Left ventricle myocardium inferior (tissue), 1 donor: ENCODE measurements around the gene RALGPS1. TPM values are rescaled to one million over a fixed set of nuclear protein-coding genes. Genes with fewer than 3 reads are reported as not detected.

ENCODE experiments used
- DNase-seq: peaks from one replicate; pipeline ENCODE4 v3.0.0-alpha.2; 2020
- H3K27ac ChIP-seq: fragments of 200-600 bp; replicated peaks from 2 replicates; pipeline ENCODE4 v1.8.0; 2021
- H3K27me3 ChIP-seq: fragments of 200-600 bp; 2 replicates; pipeline ENCODE4 v1.8.0; 2021; ENCODE audit warnings: low read depth
- H3K36me3 ChIP-seq: fragments of 200-600 bp; 2 replicates; pipeline ENCODE4 v1.8.0; 2021
- H3K4me1 ChIP-seq: fragments of 200-600 bp; 2 replicates; pipeline ENCODE4 v1.8.0; 2021
- H3K4me3 ChIP-seq: fragments of 200-600 bp; 2 replicates; pipeline ENCODE4 v1.8.0; 2021; ENCODE audit warnings: mild to moderate bottlenecking, moderate library complexity
- H3K9me3 ChIP-seq: fragments of 200-600 bp; replicated peaks from 2 replicates; pipeline ENCODE4 v1.8.0; 2021
- intact Hi-C: fragments of 100-400 bp; cut with micrococcal nuclease; formaldehyde crosslinking; loops from one replicate; pipeline ENCODE4 v1.11.0; 2022
- total RNA-seq: library from RNA; stranded (reverse); fragmentation: NEBNext Ultra II Directional; extraction: Animal tissue kit (Norgen Biotek cat#: 25700); gene quantifications from one replicate; pipeline ENCODE4 v1.2.1, GENCODE V29; 2021
- TF ChIP-seq, protein P1 (sequence below): fragments of 200-600 bp; IDR thresholded peaks from 2 replicates; pipeline ENCODE4 v1.8.0; 2021; ENCODE audit warnings: antibody characterized with exemption, mild to moderate bottlenecking, borderline replicate concordance
- donor health status: DM: no; HTN: yes; CAD: no; lungs with severe emphysema.

Gene RALGPS1
- total RNA-seq, 1 donor from 2014 or later, result 18.9 TPM

DNA sequence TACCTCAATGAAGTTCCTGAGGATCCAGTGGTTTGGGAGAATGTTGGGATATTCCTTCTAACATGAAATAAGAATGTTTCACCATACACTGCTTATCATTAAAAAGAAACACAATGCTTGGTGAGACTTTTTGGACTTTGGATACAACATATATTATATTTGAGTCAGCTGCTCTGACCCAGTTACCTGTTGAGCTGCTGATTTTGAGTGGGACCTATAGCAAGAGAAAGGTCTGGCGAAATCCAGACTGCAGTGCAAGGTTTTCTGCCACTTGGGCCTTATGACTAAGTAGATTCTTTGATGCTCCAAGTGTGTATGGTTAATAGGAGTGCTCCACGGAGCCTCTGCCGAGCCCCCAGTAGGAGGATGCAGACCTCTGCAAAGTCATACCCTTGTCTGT lies 10.0 kb upstream of the RALGPS1 start:
- no peak overlapping the region for H3K4me3 ChIP-seq
- no peak overlapping the region for H3K27ac ChIP-seq
- TF ChIP-seq, protein P1, sequence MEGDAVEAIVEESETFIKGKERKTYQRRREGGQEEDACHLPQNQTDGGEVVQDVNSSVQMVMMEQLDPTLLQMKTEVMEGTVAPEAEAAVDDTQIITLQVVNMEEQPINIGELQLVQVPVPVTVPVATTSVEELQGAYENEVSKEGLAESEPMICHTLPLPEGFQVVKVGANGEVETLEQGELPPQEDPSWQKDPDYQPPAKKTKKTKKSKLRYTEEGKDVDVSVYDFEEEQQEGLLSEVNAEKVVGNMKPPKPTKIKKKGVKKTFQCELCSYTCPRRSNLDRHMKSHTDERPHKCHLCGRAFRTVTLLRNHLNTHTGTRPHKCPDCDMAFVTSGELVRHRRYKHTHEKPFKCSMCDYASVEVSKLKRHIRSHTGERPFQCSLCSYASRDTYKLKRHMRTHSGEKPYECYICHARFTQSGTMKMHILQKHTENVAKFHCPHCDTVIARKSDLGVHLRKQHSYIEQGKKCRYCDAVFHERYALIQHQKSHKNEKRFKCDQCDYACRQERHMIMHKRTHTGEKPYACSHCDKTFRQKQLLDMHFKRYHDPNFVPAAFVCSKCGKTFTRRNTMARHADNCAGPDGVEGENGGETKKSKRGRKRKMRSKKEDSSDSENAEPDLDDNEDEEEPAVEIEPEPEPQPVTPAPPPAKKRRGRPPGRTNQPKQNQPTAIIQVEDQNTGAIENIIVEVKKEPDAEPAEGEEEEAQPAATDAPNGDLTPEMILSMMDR, result no peak
- DNase-seq, result no peak
- H3K27me3 ChIP-seq, result peaks cover 46% of the 10 kb centered on the region
- intact Hi-C loops, result no loop called here
- H3K36me3 ChIP-seq, result no peaks in the 10 kb centered on the region
- no peaks in the 10 kb centered on the region for H3K4me1 ChIP-seq
- peaks cover 15% of the 10 kb centered on the region for H3K9me3 ChIP-seq

DNA sequence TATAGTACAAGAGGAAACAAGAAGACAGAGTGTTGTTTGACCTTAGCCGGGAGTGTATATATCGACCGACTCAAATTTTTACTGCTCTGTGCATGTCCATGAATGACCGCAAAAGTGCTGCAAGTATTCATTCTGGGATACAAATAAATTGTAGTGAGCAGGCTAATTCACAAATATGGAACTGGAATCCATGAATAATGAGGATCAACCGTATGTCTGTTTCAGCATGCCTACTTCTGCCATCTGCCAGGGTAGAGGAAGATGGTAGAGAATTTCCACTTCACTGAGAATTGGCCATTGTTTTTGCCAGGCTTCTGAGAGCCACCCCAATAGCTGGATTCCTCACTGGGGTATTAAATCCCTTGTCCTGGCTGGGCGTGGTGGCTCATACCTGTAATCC lies 8.5 kb upstream of the RALGPS1 start:
- DNase-seq, result no peak
- Histone ChIP-seq H3K36me3 (no peaks in the 10 kb centered on the region), H3K4me1 (no peaks in the 10 kb centered on the region), H3K4me3 (no peak overlapping the region), H3K27me3 (peaks cover 46% of the 10 kb centered on the region), H3K27ac (no peak overlapping the region), H3K9me3 (peaks cover 10% of the 10 kb centered on the region)
- intact Hi-C loops, result no loop called here
- TF ChIP-seq, protein P1, result no peak

DNA sequence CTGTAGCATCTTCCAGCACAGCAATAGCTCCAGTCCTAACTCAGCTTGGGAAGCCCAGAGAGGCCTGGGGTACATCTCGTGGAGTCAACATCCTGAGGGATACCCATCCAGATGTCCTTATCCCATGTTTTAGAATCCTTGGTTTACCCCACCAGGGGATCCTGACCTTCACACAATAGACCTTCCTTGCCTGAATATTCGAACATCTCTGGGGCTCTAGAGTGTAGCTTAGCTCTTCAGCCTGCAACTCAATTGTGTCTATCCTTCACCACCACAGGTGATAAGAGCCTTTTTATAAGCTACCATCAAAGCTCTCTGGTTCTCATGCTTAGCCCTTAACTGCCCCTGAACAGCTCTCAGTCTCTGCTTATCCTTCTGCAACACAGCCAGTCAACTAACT lies 7.5 kb upstream of the RALGPS1 start:
- TF ChIP-seq, protein P1, result no peak
- H3K4me3 ChIP-seq, result no peak overlapping the region
- H3K27ac ChIP-seq, result no peak overlapping the region
- H3K9me3 ChIP-seq, result peaks cover under 1% of the 10 kb centered on the region
- intact Hi-C loops, result no loop called here
- no peak for DNase-seq
- H3K4me1 ChIP-seq, result no peaks in the 10 kb centered on the region
- peaks cover 46% of the 10 kb centered on the region for H3K27me3 ChIP-seq
- no peaks in the 10 kb centered on the region for H3K36me3 ChIP-seq

DNA sequence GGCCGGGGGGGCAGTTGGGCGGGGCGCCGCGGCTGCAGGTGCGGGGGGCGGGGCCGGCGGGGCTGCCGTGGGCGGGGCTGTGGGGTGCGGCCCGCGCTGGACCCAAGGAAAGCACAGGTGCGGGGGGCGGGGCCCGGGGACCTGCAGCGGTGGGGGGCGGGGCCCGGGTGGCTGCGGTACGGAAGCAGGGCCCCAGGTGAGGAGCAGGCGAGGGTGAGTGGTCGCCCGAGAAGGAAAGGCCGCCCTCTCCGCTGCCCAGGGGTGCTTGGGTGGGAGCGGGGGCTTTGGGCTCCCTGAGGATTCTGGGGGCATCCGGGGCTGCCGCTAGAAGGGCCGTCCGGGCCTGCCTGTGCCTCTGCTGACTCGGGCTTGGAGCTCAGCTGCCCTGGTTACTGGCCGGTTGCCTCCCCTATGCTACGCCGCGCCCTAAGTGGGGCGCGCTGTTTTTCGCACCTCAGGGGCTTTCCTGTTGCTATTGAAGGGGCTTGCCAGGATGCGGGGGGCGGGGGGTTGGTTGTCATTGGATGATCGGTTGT lies 767 bp downstream of the RALGPS1 start:
- TF ChIP-seq, protein P1, result no peak
- intact Hi-C loops, result no loop called here
- H3K4me1 ChIP-seq, result peaks cover 12% of the 10 kb centered on the region
- peak; percentile 22 for DNase-seq
- no peak overlapping the region for H3K27ac ChIP-seq
- H3K4me3 ChIP-seq, result peak overlapping the region; percentile 68
- H3K27me3 ChIP-seq, result no peaks in the 10 kb centered on the region
- H3K36me3 ChIP-seq, result no peaks in the 10 kb centered on the region
- no peaks in the 10 kb centered on the region for H3K9me3 ChIP-seq

DNA sequence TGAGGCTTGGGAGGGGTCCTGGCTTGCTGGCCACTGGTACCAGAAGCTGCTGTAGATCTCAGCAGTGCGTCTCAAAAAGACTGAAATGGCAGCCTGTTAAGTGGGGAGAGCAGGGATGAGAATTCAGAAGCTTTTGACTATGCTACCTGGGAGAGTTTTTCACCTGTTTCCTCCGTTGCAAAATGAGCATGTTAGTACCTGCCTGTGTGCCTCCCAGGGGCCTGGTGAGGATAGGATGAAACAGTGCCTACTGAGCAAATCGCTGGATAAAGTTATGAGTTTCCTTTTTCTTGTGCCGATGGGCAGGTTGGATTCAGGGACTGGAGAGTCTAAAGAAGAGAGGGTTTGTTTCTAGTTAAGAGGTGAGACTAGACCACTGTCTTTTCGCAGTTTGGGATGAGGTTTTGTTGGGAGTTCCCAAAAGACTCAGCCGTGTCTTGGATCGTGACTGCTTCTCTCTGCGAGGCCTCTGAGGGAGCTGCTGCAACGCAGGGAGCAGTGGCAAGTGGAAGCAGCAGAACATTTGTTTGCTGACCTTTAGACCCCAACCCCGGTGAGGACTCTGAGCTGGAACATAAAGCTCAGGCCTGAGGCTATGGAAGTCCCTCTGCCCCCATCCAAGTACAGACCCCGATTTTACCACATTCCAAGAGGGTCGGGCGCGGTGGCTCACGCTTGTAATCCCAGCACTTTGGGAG lies 1.4 kb downstream of the RALGPS1 start:
- peaks cover 12% of the 10 kb centered on the region for H3K4me1 ChIP-seq
- H3K9me3 ChIP-seq, result no peaks in the 10 kb centered on the region
- H3K36me3 ChIP-seq, result no peaks in the 10 kb centered on the region
- peak overlapping the region; percentile 68 for H3K4me3 ChIP-seq
- no peaks in the 10 kb centered on the region for H3K27me3 ChIP-seq
- no peak for DNase-seq
- H3K27ac ChIP-seq, result no peak overlapping the region
- TF ChIP-seq, protein P1, result no peak
- intact Hi-C loops, result no loop called here
